WTC11 (cell line): ENCODE data around the gene ACER1.

Source experiments
- CREB1 ChIP-seq: sonication (generic); formaldehyde crosslinking; IDR thresholded peaks from 2 replicates; pipeline ENCODE4 v1.8.0; 2023; ENCODE audit warnings: mild to moderate bottlenecking, missing genetic modification reagents
- ELF4 ChIP-seq: sonication (generic); formaldehyde crosslinking; IDR thresholded peaks from 2 replicates; pipeline ENCODE4 v1.8.1; 2022; ENCODE audit warnings: low read depth, mild to moderate bottlenecking, moderate library complexity, missing genetic modification reagents
- FOXJ3 ChIP-seq: sonication (generic); formaldehyde crosslinking; IDR thresholded peaks from 2 replicates; pipeline ENCODE4 v1.9.0; 2021; ENCODE audit warnings: missing genetic modification reagents, mild to moderate bottlenecking, borderline replicate concordance
- KAT7 ChIP-seq: sonication (generic); formaldehyde crosslinking; IDR thresholded peaks from 2 replicates; pipeline ENCODE4 v1.8.1; 2023; ENCODE audit warnings: missing genetic modification reagents, mild to moderate bottlenecking, borderline replicate concordance
- PREB ChIP-seq: sonication (generic); formaldehyde crosslinking; IDR thresholded peaks from 2 replicates; pipeline ENCODE4 v1.8.1; 2022; ENCODE audit warnings: mild to moderate bottlenecking, missing genetic modification reagents, moderate library complexity, borderline replicate concordance
- USF2 ChIP-seq: sonication (generic); formaldehyde crosslinking; IDR thresholded peaks from 2 replicates; pipeline ENCODE4 v1.8.1; 2023; ENCODE audit warnings: mild to moderate bottlenecking, missing genetic modification reagents, moderate library complexity
- TF ChIP-seq, protein P1 (sequence below): fragments of 200-600 bp; IDR thresholded peaks from 2 replicates; pipeline ENCODE4 v1.8.0; 2022; ENCODE audit warnings: antibody characterized with exemption

- TF ChIP-seq USF2, result no peak
- TF ChIP-seq, protein P1, sequence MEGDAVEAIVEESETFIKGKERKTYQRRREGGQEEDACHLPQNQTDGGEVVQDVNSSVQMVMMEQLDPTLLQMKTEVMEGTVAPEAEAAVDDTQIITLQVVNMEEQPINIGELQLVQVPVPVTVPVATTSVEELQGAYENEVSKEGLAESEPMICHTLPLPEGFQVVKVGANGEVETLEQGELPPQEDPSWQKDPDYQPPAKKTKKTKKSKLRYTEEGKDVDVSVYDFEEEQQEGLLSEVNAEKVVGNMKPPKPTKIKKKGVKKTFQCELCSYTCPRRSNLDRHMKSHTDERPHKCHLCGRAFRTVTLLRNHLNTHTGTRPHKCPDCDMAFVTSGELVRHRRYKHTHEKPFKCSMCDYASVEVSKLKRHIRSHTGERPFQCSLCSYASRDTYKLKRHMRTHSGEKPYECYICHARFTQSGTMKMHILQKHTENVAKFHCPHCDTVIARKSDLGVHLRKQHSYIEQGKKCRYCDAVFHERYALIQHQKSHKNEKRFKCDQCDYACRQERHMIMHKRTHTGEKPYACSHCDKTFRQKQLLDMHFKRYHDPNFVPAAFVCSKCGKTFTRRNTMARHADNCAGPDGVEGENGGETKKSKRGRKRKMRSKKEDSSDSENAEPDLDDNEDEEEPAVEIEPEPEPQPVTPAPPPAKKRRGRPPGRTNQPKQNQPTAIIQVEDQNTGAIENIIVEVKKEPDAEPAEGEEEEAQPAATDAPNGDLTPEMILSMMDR, result no peak
- no peak for TF ChIP-seq CREB1 (CRISPR knock-in tag)
- no peak for TF ChIP-seq PREB (CRISPR knock-in tag)
- no peak for TF ChIP-seq FOXJ3 (CRISPR knock-in tag)
- TF ChIP-seq ELF4, result no peak
- TF ChIP-seq KAT7, result no peak
Measured at GRCh38 chr19:6333439-6333838, at the start of gene ACER1.
